ENCODE data around the gene SHC3. TPM values are rescaled to one million over a fixed set of nuclear protein-coding genes. Genes with fewer than 3 reads are reported as not detected.

SHC3 gene
- total and polyA plus RNA-seq, 12 donors: 0.15 to 0.71 (median 0.33) TPM

- TF ChIP-seq CTCF (IDR thresholded peaks at IDR 0.05): no peak
- ATAC-seq: peak in 1 of 8 donors; percentile 17
- no peak overlapping the region for H3K4me3 ChIP-seq
- H3K9me3 ChIP-seq: peaks cover 0 to 28% (median 20%) of the 10 kb centered on the region in 11 donors
- no peak for DNase-seq
- H3K27me3 ChIP-seq: peaks cover 0 to 3% (median 0%) of the 10 kb centered on the region in 7 donors
- no peaks in the 10 kb centered on the region for H3K36me3 ChIP-seq
- WGBS, 2 donors: 48 to 56% methylated on average over 3 of the region's 3 CpGs
- peaks cover 0 to 25% (median 14%) of the 10 kb centered on the region in 9 donors for H3K4me1 ChIP-seq
- intact Hi-C loops (cut with DNase I): no loop called here
- no peak overlapping the region for H3K27ac ChIP-seq
Observed at GRCh38 chr9:89026876-89027275, 151.7 kb downstream of the SHC3 start.

GRCh38 chr9:89025553-89025952, 153.1 kb downstream of the SHC3 start:
- Histone ChIP-seq H3K27ac (no peak overlapping the region), H3K9me3 (peaks cover 0 to 18% (median 16%) of the 10 kb centered on the region in 11 donors), H3K4me1 (peaks cover 3 to 34% (median 27%) of the 10 kb centered on the region in 9 donors), H3K4me3 (no peak overlapping the region), H3K36me3 (no peaks in the 10 kb centered on the region), H3K27me3 (peaks cover 0 to 3% (median 0%) of the 10 kb centered on the region in 7 donors)
- ATAC-seq (no peak), DNase-seq (no peak)
- TF ChIP-seq CTCF (IDR thresholded peaks at IDR 0.05): no peak
- intact Hi-C loops (cut with DNase I): no loop called here

- no peak for TF ChIP-seq CTCF (IDR thresholded peaks at IDR 0.05)
- H3K27ac ChIP-seq: no peak overlapping the region
- intact Hi-C loops (cut with DNase I): no loop called here
- H3K27me3 ChIP-seq: peaks cover 0 to 3% (median 0%) of the 10 kb centered on the region in 7 donors
- ATAC-seq (no peak), DNase-seq (no peak)
- H3K36me3 ChIP-seq: no peaks in the 10 kb centered on the region
- H3K4me3 ChIP-seq: no peak overlapping the region
- 94 to 96% methylated on average over 4 of the region's 4 CpGs for WGBS, 2 donors
- H3K4me1 ChIP-seq: peaks cover 3 to 34% (median 27%) of the 10 kb centered on the region in 9 donors
- H3K9me3 ChIP-seq: peaks cover 0 to 10% (median 8%) of the 10 kb centered on the region in 11 donors
Observed at GRCh38 chr9:89024727-89025126, 153.9 kb downstream of the SHC3 start.

GRCh38 chr9:89023740-89024139, 154.9 kb downstream of the SHC3 start:
- no peak for TF ChIP-seq CTCF (IDR thresholded peaks at IDR 0.05)
- Histone ChIP-seq H3K9me3 (peaks cover 0 to under 1% (median 0%) of the 10 kb centered on the region in 11 donors), H3K4me3 (no peak overlapping the region), H3K4me1 (peaks cover 3 to 34% (median 27%) of the 10 kb centered on the region in 9 donors), H3K27me3 (peaks cover 0 to 3% (median 0%) of the 10 kb centered on the region in 7 donors), H3K27ac (peak overlapping the region in 5 of 10 donors; percentile 24 to 77 (median 42)), H3K36me3 (no peaks in the 10 kb centered on the region)
- no peak for DNase-seq
- 75 to 81% methylated on average over 3 of the region's 3 CpGs for WGBS, 2 donors
- intact Hi-C loops (cut with DNase I): no loop called here
- no peak for ATAC-seq
